Body of pancreas (tissue), 4 donors: ENCODE data around the gene F11R.

ENCODE experiments used
- POLR2A ChIP-seq, 3 donors: fragments of 450-650 bp; IDR thresholded peaks; one replicate each; pipeline ENCODE4 v1.6.1; 2016; ENCODE audit warnings: antibody characterized with exemption in 3 of 3, mild to moderate bottlenecking in 2 of 3
- TF ChIP-seq, protein P1 (sequence below), 7 experiments: fragments of 450-650 bp in 4 of 7; fragments of 200-600 bp in 3 of 7; sonication (generic) in 3 of 7; IDR thresholded peaks; one replicate each; pipeline ENCODE4 v1.5.1; 2016 to 2019; ENCODE audit warnings: antibody characterized with exemption in 7 of 7

DNA sequence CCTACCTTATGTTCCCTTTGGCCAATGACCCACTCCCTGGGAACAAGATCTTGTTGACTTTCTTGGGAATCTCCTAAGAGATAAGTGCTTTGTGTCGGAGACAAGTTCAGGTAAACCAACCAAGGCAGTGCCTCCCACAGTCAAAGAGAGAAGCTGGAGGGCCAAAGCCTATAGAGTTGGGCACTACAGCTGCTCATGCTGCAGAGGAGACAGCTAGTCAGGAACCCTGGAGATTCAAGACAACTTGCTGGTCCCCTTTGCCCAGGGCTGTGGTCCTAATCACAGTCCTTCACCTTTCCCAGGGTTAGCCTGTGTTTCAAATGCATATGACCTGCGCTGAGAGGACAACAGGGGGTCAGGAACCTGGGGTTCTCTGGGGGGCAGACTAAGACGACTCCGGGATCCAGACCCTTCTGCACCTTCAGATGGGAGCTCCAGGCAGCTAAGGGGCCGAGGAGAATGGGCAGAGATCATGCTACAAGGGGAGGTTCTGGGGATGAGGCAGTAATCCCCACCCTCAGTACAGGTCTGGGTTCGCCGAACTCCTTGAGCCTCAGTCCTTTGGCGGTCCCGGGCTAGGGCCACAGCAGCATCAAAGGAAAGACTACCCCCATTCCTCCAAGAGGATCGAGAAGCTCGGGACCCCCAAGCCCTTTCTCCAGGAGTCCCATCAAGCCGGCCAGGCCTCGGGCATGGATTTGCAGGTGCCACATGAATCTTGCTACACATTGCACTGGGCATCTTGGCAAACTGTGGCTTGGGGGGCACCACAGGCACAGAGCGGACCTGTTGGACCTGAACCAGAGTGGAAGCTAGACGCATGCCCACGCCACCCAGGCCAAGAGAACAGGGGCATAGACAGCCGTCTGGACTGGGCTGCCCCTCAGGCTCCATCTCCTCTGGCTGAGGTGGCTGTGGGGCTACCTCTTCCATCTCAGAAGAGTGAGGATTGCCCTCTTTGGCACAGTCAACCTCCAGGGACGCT is 26.8 kb upstream of the F11R start:
- TF ChIP-seq, protein P1, sequence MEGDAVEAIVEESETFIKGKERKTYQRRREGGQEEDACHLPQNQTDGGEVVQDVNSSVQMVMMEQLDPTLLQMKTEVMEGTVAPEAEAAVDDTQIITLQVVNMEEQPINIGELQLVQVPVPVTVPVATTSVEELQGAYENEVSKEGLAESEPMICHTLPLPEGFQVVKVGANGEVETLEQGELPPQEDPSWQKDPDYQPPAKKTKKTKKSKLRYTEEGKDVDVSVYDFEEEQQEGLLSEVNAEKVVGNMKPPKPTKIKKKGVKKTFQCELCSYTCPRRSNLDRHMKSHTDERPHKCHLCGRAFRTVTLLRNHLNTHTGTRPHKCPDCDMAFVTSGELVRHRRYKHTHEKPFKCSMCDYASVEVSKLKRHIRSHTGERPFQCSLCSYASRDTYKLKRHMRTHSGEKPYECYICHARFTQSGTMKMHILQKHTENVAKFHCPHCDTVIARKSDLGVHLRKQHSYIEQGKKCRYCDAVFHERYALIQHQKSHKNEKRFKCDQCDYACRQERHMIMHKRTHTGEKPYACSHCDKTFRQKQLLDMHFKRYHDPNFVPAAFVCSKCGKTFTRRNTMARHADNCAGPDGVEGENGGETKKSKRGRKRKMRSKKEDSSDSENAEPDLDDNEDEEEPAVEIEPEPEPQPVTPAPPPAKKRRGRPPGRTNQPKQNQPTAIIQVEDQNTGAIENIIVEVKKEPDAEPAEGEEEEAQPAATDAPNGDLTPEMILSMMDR (IDR thresholded peaks at IDR 0.05) = no peak
- no peak for TF ChIP-seq POLR2A (IDR thresholded peaks at IDR 0.05)
